ENCODE results near the gene APOBEC4.
A peak's percentile ranks its signal among the peaks of the same experiment; 100 is the strongest.

APOBEC4 gene

GRCh38 chr1:183674339-183674738 lies 21.2 kb upstream of the APOBEC4 start:
- no peak for DNase-seq

GRCh38 chr1:183673605-183674323 lies 20.6 kb upstream of the APOBEC4 start:
- no peak for DNase-seq

- no peak for DNase-seq
Measured at GRCh38 chr1:183670169-183670568, 17.1 kb upstream of the APOBEC4 start.

- no peak for DNase-seq
Measured at GRCh38 chr1:183656355-183656754, 3.2 kb upstream of the APOBEC4 start.

GRCh38 chr1:183655562-183656075 lies 2.5 kb upstream of the APOBEC4 start:
- peak; percentile 92 for DNase-seq

- DNase-seq, result no peak
Measured at GRCh38 chr1:183654706-183655105, 1.6 kb upstream of the APOBEC4 start.

- DNase-seq, result no peak
Measured at GRCh38 chr1:183653876-183654451, 848 bp upstream of the APOBEC4 start.

- no peak for DNase-seq
Measured at GRCh38 chr1:183653462-183653794, 312 bp upstream of the APOBEC4 start.

GRCh38 chr1:183652107-183652506 lies 1.0 kb downstream of the APOBEC4 start:
- DNase-seq, result no peak

GRCh38 chr1:183651612-183652011 lies 1.5 kb downstream of the APOBEC4 start:
- no peak for DNase-seq

- no peak for DNase-seq
Measured at GRCh38 chr1:183648042-183648441, 5.1 kb downstream of the APOBEC4 start.

- no peak for DNase-seq
Measured at GRCh38 chr1:183646776-183647175, 6.3 kb downstream of the APOBEC4 start.

- no peak for DNase-seq
Measured at GRCh38 chr1:183645531-183645930, 7.6 kb downstream of the APOBEC4 start.

- DNase-seq, result no peak
Measured at GRCh38 chr1:183642166-183642565, 10.9 kb downstream of the APOBEC4 start.

GRCh38 chr1:183640193-183640592 lies 12.9 kb downstream of the APOBEC4 start:
- no peak for DNase-seq

GRCh38 chr1:183638649-183639387 lies 14.3 kb downstream of the APOBEC4 start:
- DNase-seq, result no peak

GRCh38 chr1:183636783-183637182 lies 16.3 kb downstream of the APOBEC4 start:
- DNase-seq, result no peak

GRCh38 chr1:183636334-183636682 lies 16.8 kb downstream of the APOBEC4 start:
- DNase-seq, result no peak

GRCh38 chr1:183635606-183636333 lies 17.3 kb downstream of the APOBEC4 start, which contains the start of gene ARPC5:
Gene ARPC5, minus strand, starts transcription at chr1:183635783. Its CDS starts 124 bp downstream, at chr1:183635659.
- DNase-seq, result peak; percentile 99

- DNase-seq, result no peak
Measured at GRCh38 chr1:183635099-183635605, 18.0 kb downstream of the APOBEC4 start.

- DNase-seq, result no peak
Measured at GRCh38 chr1:183634429-183635065, 18.6 kb downstream of the APOBEC4 start.

GRCh38 chr1:183633676-183634343 lies 19.3 kb downstream of the APOBEC4 start:
- DNase-seq, result no peak
